Stimulated activated CD8-positive, alpha-beta memory T cell treated with anti-CD3 and anti-CD28 coated beads, Interleukin-4, amount 100 ng/mL, for 4 hours (primary cell): ENCODE measurements around the gene RCCD1.
"Not testable (repeated sequence)": the region's sequence is repeated elsewhere in the genome, so short reads cannot be mapped to it uniquely, and the experiment has no call there.

Experiments used
- DNase-seq, 2 donors: peaks; one replicate each; pipeline ENCODE4 v3.0.0-alpha.2; 2020; ENCODE audit warnings: low read depth in 2 of 2, low spot score in 1 of 2

The RCCD1 gene

GRCh38 chr15:90954712-90955623 is at the start of gene RCCD1:
Gene RCCD1 (plus strand): TSS chr15:90954884. CDS start chr15:90956735, 1,851 bp downstream.
- peak; percentile 72 to 80 for DNase-seq

GRCh38 chr15:90905306-90906180 is 49.1 kb upstream of the RCCD1 start:
- no peak for DNase-seq

GRCh38 chr15:90906181-90906849 is 48.4 kb upstream of the RCCD1 start:
- no peak for DNase-seq

- no peak for DNase-seq
Observed at GRCh38 chr15:90907051-90907660, 47.5 kb upstream of the RCCD1 start.

GRCh38 chr15:90907838-90908507 is 46.7 kb upstream of the RCCD1 start:
- no peak for DNase-seq

GRCh38 chr15:90909449-90909848 is 45.2 kb upstream of the RCCD1 start:
- not testable (repeated sequence) for DNase-seq

GRCh38 chr15:90909976-90910375 is 44.7 kb upstream of the RCCD1 start:
- no peak for DNase-seq

- DNase-seq = no peak
Observed at GRCh38 chr15:90910441-90911301, 44.0 kb upstream of the RCCD1 start.

GRCh38 chr15:90911302-90911623 is 43.4 kb upstream of the RCCD1 start:
- DNase-seq = no peak

- no peak for DNase-seq
Observed at GRCh38 chr15:90911906-90912769, 42.5 kb upstream of the RCCD1 start.

GRCh38 chr15:90912770-90913075 is 42.0 kb upstream of the RCCD1 start:
- no peak for DNase-seq

GRCh38 chr15:90913398-90913944 is 41.2 kb upstream of the RCCD1 start:
- DNase-seq = no peak

GRCh38 chr15:90914305-90915080 is 40.2 kb upstream of the RCCD1 start:
- no peak for DNase-seq

GRCh38 chr15:90915216-90915807 is 39.4 kb upstream of the RCCD1 start:
- DNase-seq = no peak

GRCh38 chr15:90915808-90916440 is 38.8 kb upstream of the RCCD1 start:
- DNase-seq = no peak

- no peak for DNase-seq
Observed at GRCh38 chr15:90916461-90916860, 38.2 kb upstream of the RCCD1 start.

GRCh38 chr15:90917569-90917968 is 37.1 kb upstream of the RCCD1 start:
- DNase-seq = no peak
